ENCODE measurements around the gene LHPP.
A peak's percentile ranks its signal among the peaks of the same experiment; 100 is the strongest.

Gene LHPP

GRCh38 chr10:124611738-124612137 is 150.1 kb downstream of the LHPP start:
- DNase-seq = no peak

- DNase-seq = peak; percentile 69
These were observed 151.2 kb downstream of the LHPP start for GRCh38 chr10:124612611-124613498.

GRCh38 chr10:124614003-124614659 is 152.5 kb downstream of the LHPP start:
- DNase-seq = no peak

GRCh38 chr10:124615259-124615658 is 153.6 kb downstream of the LHPP start:
- no peak for DNase-seq

- no peak for DNase-seq
These were observed 154.6 kb downstream of the LHPP start for GRCh38 chr10:124616040-124616835.

- DNase-seq = no peak
These were observed 155.2 kb downstream of the LHPP start for GRCh38 chr10:124616836-124617130.

- no peak for DNase-seq
These were observed 156.9 kb downstream of the LHPP start for GRCh38 chr10:124618470-124619073.

- no peak for DNase-seq
These were observed 157.6 kb downstream of the LHPP start for GRCh38 chr10:124619195-124619594.

- no peak for DNase-seq
These were observed 158.3 kb downstream of the LHPP start for GRCh38 chr10:124619802-124620490.

GRCh38 chr10:124621637-124622036 is 160.0 kb downstream of the LHPP start:
- no peak for DNase-seq

- DNase-seq = no peak
These were observed 160.5 kb downstream of the LHPP start for GRCh38 chr10:124622158-124622557.

- DNase-seq = no peak
These were observed 161.4 kb downstream of the LHPP start for GRCh38 chr10:124622866-124623536.

- DNase-seq = no peak
These were observed 162.4 kb downstream of the LHPP start for GRCh38 chr10:124624006-124624405.

GRCh38 chr10:124624466-124624865 is 162.8 kb downstream of the LHPP start:
- DNase-seq = no peak

GRCh38 chr10:124624895-124625294 is 163.3 kb downstream of the LHPP start:
- no peak for DNase-seq

- DNase-seq = no peak
These were observed 164.2 kb downstream of the LHPP start for GRCh38 chr10:124625831-124626238.

GRCh38 chr10:124626759-124627380 is 165.2 kb downstream of the LHPP start:
- DNase-seq = no peak

- no peak for DNase-seq
These were observed 166.4 kb downstream of the LHPP start for GRCh38 chr10:124627866-124628675.

GRCh38 chr10:124628676-124629021 is 167.0 kb downstream of the LHPP start:
- no peak for DNase-seq

- no peak for DNase-seq
These were observed 167.8 kb downstream of the LHPP start for GRCh38 chr10:124629415-124629814.

- no peak for DNase-seq
These were observed 168.2 kb downstream of the LHPP start for GRCh38 chr10:124629842-124630241.
